Glutamatergic neuron (in vitro differentiated cells): Measurements from ENCODE around the gene TNFRSF8. TPM values are rescaled to one million over a fixed set of nuclear protein-coding genes. Genes with fewer than 3 reads are reported as not detected.

Source experiments
- DNase-seq: peaks from one replicate; pipeline ENCODE4 v3.0.0; 2022
- H3K27ac Mint-ChIP-seq: one replicate; pipeline ENCODE4 v1.8.0; 2020; ENCODE audit warnings: mild to moderate bottlenecking, mixed read lengths, inconsistent platforms; ENCODE audit not compliant: unreplicated experiment
- H3K27me3 Mint-ChIP-seq: one replicate; pipeline ENCODE4 v1.8.0; 2020; ENCODE audit warnings: mild to moderate bottlenecking, moderate library complexity, mixed read lengths, inconsistent platforms; ENCODE audit not compliant: unreplicated experiment
- H3K36me3 Mint-ChIP-seq: one replicate; pipeline ENCODE4 v1.8.0; 2020; ENCODE audit warnings: mild to moderate bottlenecking, mixed read lengths, inconsistent platforms; ENCODE audit not compliant: unreplicated experiment
- H3K4me1 Mint-ChIP-seq: one replicate; pipeline ENCODE4 v1.8.0; 2020; ENCODE audit warnings: mild to moderate bottlenecking, low read depth, mixed read lengths, inconsistent platforms; ENCODE audit not compliant: unreplicated experiment
- H3K4me3 Mint-ChIP-seq: one replicate; pipeline ENCODE4 v1.8.0; 2020; ENCODE audit warnings: mild to moderate bottlenecking, mixed read lengths, inconsistent platforms; ENCODE audit not compliant: unreplicated experiment
- H3K9me3 Mint-ChIP-seq: one replicate; pipeline ENCODE4 v1.8.0; 2020; ENCODE audit warnings: mild to moderate bottlenecking, moderate library complexity, mixed read lengths, inconsistent platforms; ENCODE audit not compliant: unreplicated experiment
- long read RNA-seq: library from polyadenylated mRNA; unstranded; transcript quantifications from one replicate; pipeline ENCODE4 v2.0.0, GENCODE V29; 2020; ENCODE audit not compliant: unreplicated experiment
- total RNA-seq: library from RNA; stranded (reverse); fragmentation: NEBNext Ultra II Directional; extraction: Animal tissue kit (Norgen Biotek cat#: 25700); gene quantifications from one replicate; pipeline ENCODE4 v1.2.1, GENCODE V29; 2021; ENCODE audit not compliant: unreplicated experiment
- TF ChIP-seq, protein P1 (sequence below): fragments of 200-600 bp; sonication (generic); IDR thresholded peaks from one replicate; pipeline ENCODE4 v1.5.0; 2021; ENCODE audit not compliant: partially characterized antibody, unreplicated experiment

The TNFRSF8 gene
- not detected for total RNA-seq
- long read RNA-seq = 0 reads

DNA sequence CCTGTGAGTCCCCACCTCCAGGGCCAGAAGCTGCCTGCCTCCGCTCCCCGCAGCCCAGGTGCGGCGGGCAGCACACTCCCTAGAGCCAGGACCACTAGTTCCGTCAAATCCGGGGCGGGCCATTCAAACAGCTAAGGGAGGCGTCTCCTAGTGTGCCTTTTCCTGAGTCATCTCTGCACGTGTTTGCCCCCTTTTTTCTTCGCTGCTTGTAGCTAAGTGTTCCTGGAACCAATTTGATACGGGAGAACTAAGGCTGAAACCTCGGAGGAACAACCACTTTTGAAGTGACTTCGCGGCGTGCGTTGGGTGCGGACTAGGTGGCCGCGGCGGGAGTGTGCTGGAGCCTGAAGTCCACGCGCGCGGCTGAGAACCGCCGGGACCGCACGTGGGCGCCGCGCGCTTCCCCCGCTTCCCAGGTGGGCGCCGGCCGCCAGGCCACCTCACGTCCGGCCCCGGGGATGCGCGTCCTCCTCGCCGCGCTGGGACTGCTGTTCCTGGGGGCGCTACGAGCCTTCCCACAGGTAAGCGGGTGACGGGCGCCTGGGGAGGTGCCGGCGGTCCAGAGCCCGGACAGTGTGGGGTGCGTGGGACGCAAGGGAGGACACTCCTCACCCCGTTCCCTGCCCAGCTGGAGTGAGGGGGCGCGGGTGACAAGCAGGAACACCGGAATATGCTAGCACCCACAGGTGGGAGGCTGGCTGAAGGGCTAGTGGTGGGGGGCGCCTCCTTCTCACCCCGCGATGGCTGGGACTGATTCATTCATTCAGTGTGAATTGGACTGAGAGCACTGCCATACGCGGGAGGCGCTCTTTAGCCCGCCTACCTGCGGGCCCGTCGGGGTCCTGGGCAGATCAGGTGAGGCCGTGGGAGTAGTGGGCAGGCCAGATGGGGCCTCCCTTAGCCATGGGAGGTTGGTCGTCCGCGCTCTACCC, at the start of gene TNFRSF8:
Gene TNFRSF8, plus strand, starts transcription at position 163 of the 932 bp plus-strand sequence. Its CDS starts 296 bp downstream, at position 459.
- H3K27me3 Mint-ChIP-seq = peaks cover 11% of the 10 kb centered on the region
- H3K36me3 Mint-ChIP-seq = peaks cover 7% of the 10 kb centered on the region
- TF ChIP-seq, protein P1, sequence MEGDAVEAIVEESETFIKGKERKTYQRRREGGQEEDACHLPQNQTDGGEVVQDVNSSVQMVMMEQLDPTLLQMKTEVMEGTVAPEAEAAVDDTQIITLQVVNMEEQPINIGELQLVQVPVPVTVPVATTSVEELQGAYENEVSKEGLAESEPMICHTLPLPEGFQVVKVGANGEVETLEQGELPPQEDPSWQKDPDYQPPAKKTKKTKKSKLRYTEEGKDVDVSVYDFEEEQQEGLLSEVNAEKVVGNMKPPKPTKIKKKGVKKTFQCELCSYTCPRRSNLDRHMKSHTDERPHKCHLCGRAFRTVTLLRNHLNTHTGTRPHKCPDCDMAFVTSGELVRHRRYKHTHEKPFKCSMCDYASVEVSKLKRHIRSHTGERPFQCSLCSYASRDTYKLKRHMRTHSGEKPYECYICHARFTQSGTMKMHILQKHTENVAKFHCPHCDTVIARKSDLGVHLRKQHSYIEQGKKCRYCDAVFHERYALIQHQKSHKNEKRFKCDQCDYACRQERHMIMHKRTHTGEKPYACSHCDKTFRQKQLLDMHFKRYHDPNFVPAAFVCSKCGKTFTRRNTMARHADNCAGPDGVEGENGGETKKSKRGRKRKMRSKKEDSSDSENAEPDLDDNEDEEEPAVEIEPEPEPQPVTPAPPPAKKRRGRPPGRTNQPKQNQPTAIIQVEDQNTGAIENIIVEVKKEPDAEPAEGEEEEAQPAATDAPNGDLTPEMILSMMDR = no peak
- DNase-seq = no peak
- H3K4me3 Mint-ChIP-seq = peak within 1 kb of the TSS; percentile 49
- no peak within 1 kb of the TSS for H3K27ac Mint-ChIP-seq
- H3K9me3 Mint-ChIP-seq = peaks cover 6% of the 10 kb centered on the region
- peaks cover 13% of the 10 kb centered on the region for H3K4me1 Mint-ChIP-seq

DNA sequence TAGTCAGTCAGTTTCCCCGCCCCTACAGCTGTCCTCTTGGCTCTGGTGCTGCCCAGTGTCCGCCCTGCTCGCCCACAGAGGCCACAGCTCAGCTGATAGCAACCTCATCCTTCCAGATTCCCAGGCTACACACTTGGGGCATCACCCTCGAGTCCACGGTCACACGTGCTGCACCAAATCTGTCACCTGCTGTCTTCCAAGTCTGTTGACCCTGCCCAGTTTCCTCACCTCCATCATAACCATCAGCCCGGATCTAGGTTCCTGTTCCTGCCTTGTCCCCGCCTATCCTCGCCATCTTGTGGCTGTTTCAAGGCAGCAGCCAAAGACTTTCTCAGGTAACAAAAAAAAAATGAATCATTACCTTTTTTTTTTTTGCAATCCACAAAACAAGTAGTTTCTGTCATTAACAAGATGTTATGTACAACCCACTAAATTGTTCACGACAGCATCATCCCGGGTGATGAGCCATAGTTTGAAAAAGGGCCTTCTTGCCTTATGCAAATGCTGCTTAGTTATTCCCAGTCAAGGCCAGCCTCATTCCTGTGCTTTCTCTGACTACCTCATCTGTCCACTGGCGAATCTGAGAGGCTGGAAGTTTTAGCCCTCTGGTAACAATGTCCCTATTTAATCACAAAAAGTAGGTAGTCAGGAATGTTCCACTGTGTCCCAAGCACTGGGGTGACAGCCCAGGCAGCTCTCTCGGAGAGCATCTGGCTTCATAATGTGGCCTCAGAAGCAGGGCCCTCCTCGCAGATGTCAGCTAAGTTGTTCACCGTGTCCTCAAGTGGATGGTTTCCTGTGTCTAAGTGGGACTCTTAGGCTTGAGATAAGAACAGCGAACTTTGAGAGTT, 48.7 kb upstream of the TNFRSF8 start:
- Mint-ChIP-seq H3K4me3 (peak overlapping the region; percentile 12), H3K9me3 (peaks cover 11% of the 10 kb centered on the region), H3K36me3 (no peaks in the 10 kb centered on the region), H3K27me3 (peaks cover 5% of the 10 kb centered on the region), H3K4me1 (peaks cover 12% of the 10 kb centered on the region), H3K27ac (peak overlapping the region; percentile 86)
- DNase-seq = no peak
- TF ChIP-seq, protein P1 = peak; percentile 18

DNA sequence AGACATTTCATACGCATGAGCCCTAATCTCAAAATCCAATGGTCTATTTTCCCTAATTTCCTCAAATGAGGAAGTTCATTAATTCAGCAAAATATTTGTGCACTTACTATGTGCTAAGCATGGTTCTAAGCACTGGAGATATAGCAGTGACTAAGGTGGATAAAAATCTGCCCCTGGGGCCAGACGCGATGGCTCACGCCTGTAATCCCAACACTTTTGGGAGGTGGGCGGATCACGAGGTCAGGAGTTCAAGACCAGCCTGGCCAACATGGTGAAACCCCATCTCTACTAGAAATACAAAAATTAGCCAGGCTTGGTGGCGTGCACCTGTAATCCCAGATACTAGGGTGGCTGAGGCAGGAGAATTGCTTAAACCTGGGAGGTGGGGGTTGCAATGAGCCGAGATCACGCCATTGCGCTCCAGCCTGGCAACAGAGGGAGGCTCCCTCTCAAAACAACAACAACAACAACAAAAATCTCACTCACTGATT, 48.1 kb upstream of the TNFRSF8 start:
- DNase-seq = no peak
- H3K4me1 Mint-ChIP-seq = peaks cover 12% of the 10 kb centered on the region
- no peaks in the 10 kb centered on the region for H3K36me3 Mint-ChIP-seq
- H3K27ac Mint-ChIP-seq = no peak overlapping the region
- peaks cover 12% of the 10 kb centered on the region for H3K9me3 Mint-ChIP-seq
- TF ChIP-seq, protein P1 = no peak
- peaks cover 5% of the 10 kb centered on the region for H3K27me3 Mint-ChIP-seq
- H3K4me3 Mint-ChIP-seq = no peak overlapping the region

DNA sequence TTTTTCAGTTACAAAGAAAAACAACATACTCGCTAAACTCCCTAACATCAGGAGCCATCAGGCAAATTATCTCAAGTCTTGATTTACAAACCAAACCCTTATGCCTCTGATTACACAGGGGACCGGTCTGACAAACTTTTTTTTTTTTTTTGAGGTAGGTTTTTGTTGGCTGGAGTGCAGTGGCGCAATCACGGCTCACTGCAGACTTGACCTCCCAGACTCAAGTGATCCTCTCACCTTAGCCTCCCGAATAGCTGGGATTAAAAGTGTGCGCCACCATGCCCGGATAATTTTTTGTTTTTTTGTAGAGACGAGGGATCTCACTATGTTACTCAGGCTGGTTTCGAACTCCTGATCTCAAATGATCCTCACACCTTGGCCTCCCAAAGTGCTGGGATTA, 47.6 kb upstream of the TNFRSF8 start:
- H3K4me1 Mint-ChIP-seq = peaks cover 12% of the 10 kb centered on the region
- no peaks in the 10 kb centered on the region for H3K36me3 Mint-ChIP-seq
- no peak overlapping the region for H3K4me3 Mint-ChIP-seq
- peaks cover 7% of the 10 kb centered on the region for H3K27me3 Mint-ChIP-seq
- no peak for DNase-seq
- H3K9me3 Mint-ChIP-seq = peaks cover 14% of the 10 kb centered on the region
- TF ChIP-seq, protein P1 = no peak
- no peak overlapping the region for H3K27ac Mint-ChIP-seq
